ENCODE measurements around the gene NELFCD.
A peak's percentile ranks its signal among the peaks of the same experiment; 100 is the strongest.
"Not testable (repeated sequence)": the region's sequence is repeated elsewhere in the genome, so short reads cannot be mapped to it uniquely, and the experiment has no call there.

NELFCD gene

GRCh38 chr20:58973866-58974265, 7.2 kb upstream of the NELFCD start:
- no peak for DNase-seq

DNA sequence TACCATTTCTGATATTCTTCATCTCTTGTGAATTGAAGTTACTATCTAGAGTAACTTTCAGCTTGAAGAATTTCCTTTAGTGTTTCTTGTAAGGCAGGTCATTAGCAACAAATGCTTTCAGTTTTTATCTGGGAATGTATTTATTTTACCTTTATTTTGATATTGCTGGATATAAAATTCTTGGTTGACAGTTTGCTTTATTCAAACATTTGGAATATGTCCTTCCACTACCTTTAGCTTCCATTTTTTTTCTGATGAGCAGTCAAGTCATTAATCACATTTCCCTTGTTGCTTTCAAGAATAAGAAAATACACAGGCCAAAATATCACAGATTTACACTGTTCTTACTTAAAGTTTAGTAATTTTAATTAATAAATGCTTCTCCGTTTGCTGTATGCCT, 5.7 kb upstream of the NELFCD start:
- no peak for DNase-seq

GRCh38 chr20:58976061-58976730, 4.9 kb upstream of the NELFCD start:
- no peak for DNase-seq

- no peak for DNase-seq
Observed at GRCh38 chr20:58978351-58979190, 2.5 kb upstream of the NELFCD start.

- peak; percentile 38 for DNase-seq
Observed at GRCh38 chr20:58981628-58982364, 740 bp downstream of the NELFCD start.

DNA sequence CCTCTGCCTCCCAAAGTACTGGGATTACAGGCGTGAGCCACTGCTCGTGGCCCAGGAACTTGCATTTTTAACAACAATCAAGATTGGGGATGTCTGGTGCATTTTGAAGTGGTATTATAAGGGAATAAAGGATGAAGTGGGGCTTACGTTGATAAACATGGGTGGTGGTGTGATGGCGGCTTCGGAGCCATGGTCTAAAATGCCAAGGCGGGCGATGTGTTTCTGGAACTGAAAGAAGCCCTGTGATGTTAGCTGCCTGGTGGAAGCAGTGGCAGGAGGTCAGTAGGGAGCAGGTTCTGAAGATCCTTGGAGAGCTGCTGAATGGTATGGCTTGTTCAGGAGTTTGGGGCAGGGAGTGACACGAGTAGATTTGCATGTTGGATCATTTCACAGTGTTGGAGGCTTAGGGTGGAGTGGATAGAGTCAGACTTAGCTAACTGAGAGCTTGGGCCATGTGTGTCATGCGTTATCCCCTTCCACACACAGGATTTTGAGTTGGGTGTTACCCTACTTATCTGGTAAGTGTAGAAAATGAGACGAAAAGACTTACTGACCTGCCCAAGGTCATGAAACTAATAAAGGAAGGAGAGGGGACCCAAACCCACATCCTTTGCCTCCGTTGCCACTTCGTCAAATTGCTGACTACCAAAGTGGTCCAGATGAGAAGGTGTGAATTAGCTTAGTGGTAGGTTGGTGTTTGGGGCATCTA, 1.5 kb downstream of the NELFCD start:
- peak; percentile 46 for DNase-seq

DNA sequence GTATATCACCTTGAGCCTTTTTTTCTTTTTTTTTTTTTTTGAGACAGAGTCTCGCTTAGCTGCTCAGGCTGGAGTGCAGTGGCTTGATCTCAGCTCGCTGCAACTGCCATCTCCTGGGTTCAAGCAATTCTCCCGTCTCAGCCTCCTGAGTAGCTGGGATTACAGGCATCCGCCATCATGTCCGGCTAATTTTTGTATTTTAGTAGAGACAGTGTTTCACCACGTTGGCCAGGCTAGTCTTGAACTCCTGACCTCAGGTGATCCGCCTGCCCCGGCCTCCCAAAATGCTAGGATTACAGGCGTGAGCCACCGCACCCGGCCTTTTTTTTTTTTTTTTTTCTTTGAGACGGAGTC, 2.0 kb downstream of the NELFCD start:
- not testable (repeated sequence) for DNase-seq

- no peak for DNase-seq
Observed at GRCh38 chr20:58984691-58985090, 3.6 kb downstream of the NELFCD start.

GRCh38 chr20:58985656-58986055, 4.6 kb downstream of the NELFCD start:
- DNase-seq, result no peak

DNA sequence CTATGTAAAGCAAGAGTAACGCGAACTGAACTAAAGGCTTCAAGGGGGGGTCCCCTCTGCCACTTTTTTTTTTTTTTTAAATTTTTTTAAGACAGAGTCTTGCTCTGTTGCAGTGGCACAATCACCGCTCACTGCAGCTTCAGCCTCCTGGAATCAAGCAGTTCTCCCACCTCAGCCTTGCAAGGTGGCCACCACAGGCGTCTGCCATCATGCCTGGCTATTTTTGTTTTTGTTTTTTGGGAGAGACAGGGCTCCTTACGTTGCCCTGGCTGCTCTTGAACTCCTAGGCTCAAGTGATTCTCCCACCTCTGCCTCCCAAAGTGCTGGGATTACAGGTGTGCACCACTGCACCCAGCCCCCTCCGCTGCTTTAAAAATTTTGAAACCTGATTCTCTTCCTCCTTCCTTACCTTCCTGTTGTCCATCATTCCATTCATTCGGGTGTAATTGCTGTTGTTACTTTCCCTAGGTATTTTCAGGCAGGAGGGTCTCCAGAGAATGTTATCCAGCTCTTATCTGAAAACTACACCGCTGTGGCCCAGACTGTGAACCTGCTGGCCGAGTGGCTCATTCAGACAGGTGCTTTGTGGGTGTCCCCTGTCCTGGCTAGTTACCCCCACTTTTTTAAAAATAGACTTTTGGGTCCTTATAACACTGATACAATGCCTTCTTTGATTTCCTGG, 5.4 kb downstream of the NELFCD start:
- no peak for DNase-seq

- DNase-seq, result peak; percentile 29
Observed at GRCh38 chr20:58986968-58987517, 6.0 kb downstream of the NELFCD start.

GRCh38 chr20:58987790-58988564, 6.9 kb downstream of the NELFCD start:
- DNase-seq, result no peak

GRCh38 chr20:58988565-58988882, 7.5 kb downstream of the NELFCD start:
- DNase-seq, result no peak

- DNase-seq, result no peak
Observed at GRCh38 chr20:58989196-58989595, 8.1 kb downstream of the NELFCD start.

GRCh38 chr20:58990651-58991445, 9.8 kb downstream of the NELFCD start:
- no peak for DNase-seq

GRCh38 chr20:58991715-58992114, 10.7 kb downstream of the NELFCD start:
- no peak for DNase-seq

DNA sequence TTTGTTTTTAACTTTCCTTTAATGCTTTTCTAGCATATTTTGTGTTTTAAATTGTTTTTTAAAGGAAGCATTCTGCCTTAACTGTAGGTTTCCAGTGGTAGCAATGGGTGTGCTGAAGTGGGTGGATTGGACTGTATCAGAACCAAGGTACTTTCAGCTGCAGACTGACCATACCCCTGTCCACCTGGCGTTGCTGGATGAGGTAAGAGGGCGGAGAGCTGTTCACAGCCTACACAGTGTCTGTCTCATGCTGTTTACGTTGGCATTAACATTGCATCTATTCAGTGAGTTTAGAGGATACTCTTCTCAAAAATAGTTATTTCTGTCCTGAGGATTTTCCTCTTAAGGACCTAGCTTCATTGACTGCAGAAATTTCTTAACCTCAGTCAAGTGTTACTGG, 11.9 kb downstream of the NELFCD start:
- no peak for DNase-seq

GRCh38 chr20:58993332-58994248, 12.5 kb downstream of the NELFCD start:
- DNase-seq, result no peak

GRCh38 chr20:58994390-58995159, 13.5 kb downstream of the NELFCD start:
- DNase-seq, result no peak

Data from activated CD4-positive, alpha-beta T cell treated with anti-CD3 and anti-CD28 coated beads, Interleukin-2, Interleukin-6, amounts not matched to agents 100 ng/mL and 50 ng/mL, durations not matched to agents 16 hours and 8 hours (primary cell).